ENCODE results near the gene OTUD7B. TPM values are rescaled to one million over a fixed set of nuclear protein-coding genes. Genes with fewer than 3 reads are reported as not detected.

Gene OTUD7B
- total RNA-seq, 4 donors from 2014 or later: 16.0 to 41.4 (median 30.0) TPM

- TF ChIP-seq CTCF (IDR thresholded peaks at IDR 0.05; ENCODE audit: low read depth): no peak
Observed at GRCh38 chr1:150028322-150028721, 17.8 kb upstream of the OTUD7B start.

DNA sequence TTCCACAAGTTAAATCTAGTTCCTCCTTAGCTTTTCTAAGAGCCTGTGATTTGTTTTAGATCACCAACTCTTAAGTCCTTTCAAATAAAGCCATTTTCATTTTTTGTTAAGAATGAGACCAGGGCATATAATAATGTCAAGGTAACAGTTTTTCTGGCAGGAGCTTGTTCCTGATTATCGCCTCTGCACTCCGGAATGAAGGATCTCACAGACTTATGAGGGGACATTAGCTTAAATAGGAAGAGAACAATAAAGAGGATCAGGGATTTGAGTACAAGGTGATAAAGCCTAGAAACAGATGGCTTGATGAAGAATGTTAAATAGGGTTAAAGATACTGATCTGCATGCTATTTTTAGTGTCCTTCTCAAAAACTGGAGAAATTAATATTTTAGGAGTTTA lies 13.6 kb upstream of the OTUD7B start:
- no peak for TF ChIP-seq CTCF (IDR thresholded peaks at IDR 0.05; ENCODE audit: low read depth)

DNA sequence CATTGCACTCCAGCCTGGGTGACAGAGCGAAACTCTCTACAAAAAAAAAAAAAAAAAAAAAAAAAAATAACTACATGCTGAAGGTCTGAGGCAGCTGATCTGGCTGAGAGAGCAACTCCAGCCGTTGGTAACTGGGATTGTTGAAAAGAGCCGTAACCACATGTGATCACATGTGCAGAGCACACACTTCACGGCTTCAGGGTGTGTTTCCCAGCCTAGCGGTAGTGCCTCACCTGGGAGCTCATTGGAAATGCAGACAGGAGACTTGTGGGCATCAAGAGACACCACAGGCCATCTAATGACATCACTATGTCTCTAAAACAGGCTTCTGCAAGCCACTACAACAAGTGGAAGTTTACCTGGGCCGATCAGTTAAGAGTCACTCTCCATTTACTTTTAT lies 11.8 kb upstream of the OTUD7B start:
- TF ChIP-seq CTCF (IDR thresholded peaks at IDR 0.05; ENCODE audit: low read depth): no peak

GRCh38 chr1:150021191-150021694 lies 10.7 kb upstream of the OTUD7B start:
- no peak for TF ChIP-seq CTCF (IDR thresholded peaks at IDR 0.05; ENCODE audit: low read depth)

GRCh38 chr1:150020711-150021110 lies 10.2 kb upstream of the OTUD7B start:
- no peak for TF ChIP-seq CTCF (IDR thresholded peaks at IDR 0.05; ENCODE audit: low read depth)

DNA sequence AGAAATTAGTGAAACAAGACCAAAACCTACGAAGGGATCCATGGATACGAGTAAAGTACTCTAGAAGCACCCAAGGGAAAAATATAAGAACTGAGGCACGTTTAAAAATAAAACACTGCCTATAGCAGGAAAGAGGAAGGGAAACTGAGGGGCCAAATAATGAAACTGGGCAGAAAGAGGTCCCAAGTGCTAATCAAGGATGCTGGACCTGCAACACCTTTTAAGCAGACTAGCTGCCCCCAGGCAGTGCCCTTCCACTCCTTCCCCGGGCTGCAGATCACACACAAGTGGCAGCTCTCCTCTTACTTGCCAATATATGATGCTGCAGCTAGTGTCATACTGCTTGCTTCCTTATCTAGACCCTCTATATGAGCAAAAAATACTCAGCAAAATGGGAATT lies 7.6 kb upstream of the OTUD7B start:
- TF ChIP-seq CTCF (IDR thresholded peaks at IDR 0.05; ENCODE audit: low read depth): no peak

DNA sequence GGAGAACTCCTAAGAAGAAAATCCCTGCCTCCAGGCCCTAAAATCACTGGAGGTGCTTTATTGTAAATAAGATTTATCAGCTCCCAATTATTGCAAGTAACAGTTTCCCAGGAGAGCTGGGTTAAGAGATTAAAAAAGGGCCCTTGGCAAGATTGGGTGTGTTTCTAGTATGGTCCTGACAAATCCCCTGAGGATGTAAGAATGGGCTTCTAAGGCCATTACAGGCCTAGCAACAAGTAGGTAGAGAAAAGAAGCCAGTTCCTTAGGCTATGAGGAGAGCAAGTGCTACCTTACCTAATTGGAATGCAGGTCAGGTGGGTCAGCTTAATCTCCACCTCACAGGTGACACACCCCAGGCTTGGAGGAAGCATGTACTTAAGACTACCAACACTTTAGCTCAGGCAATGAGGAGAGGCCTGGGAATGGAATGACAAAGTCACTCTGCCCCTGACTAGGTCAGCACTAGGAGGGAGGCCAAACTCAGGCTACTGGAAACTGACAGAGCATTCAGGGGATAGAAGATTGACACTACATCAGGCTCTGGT lies 6.8 kb upstream of the OTUD7B start:
- TF ChIP-seq CTCF (IDR thresholded peaks at IDR 0.05; ENCODE audit: low read depth): no peak
